ENCODE data around the gene XCR1.
"Not testable (repeated sequence)": the region's sequence is repeated elsewhere in the genome, so short reads cannot be mapped to it uniquely, and the experiment has no call there.

The XCR1 gene

DNA sequence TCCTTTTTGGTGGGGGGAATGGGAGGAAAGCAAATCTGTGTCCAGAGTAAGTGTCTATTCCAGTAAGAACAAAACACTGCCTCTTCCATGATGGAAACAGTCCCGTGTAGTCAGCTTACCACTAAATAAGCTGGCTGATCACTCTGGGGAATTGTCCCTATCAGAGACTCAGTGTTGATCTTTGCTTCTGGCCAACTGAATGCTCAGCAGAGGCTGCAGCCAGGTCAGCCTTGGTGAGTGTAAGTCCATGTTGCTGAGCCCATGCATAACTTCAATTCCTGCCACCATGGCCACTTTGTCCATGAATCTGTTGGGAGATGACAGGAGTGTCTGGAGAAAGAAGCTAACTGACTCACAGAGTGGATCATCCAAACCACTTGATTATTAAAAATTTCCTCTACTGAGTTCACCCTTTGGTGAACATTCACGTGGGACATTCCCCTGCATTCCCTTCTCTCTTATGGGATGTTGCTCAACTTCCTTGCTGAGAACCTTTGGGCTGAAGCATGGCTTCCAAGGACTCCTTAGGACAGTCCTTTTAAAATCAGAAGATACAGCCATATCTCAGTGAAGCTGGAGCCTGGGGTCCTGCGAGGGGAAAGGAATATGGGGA is 33.9 kb upstream of the XCR1 start:
- TF ChIP-seq CTCF (IDR thresholded peaks at IDR 0.05) = no peak
- Mint-ChIP-seq H3K9me3 (no peaks in the 10 kb centered on the region), H3K27ac (no peak overlapping the region), H3K4me1 (peaks cover 3% of the 10 kb centered on the region), H3K27me3 (ENCODE audit: low read depth, poor library complexity) (peaks cover 19% of the 10 kb centered on the region), H3K4me3 (no peak overlapping the region), H3K36me3 (ENCODE audit: low read depth) (no peaks in the 10 kb centered on the region)
- DNase-seq = no peak

GRCh38 chr3:46060551-46060950 is 33.3 kb upstream of the XCR1 start:
- Mint-ChIP-seq H3K4me1 (peaks cover under 1% of the 10 kb centered on the region), H3K27me3 (ENCODE audit: low read depth, poor library complexity) (peaks cover 26% of the 10 kb centered on the region), H3K9me3 (no peaks in the 10 kb centered on the region), H3K4me3 (no peak overlapping the region), H3K27ac (no peak overlapping the region), H3K36me3 (ENCODE audit: low read depth) (no peaks in the 10 kb centered on the region)
- TF ChIP-seq CTCF (IDR thresholded peaks at IDR 0.05) = no peak
- DNase-seq = no peak

DNA sequence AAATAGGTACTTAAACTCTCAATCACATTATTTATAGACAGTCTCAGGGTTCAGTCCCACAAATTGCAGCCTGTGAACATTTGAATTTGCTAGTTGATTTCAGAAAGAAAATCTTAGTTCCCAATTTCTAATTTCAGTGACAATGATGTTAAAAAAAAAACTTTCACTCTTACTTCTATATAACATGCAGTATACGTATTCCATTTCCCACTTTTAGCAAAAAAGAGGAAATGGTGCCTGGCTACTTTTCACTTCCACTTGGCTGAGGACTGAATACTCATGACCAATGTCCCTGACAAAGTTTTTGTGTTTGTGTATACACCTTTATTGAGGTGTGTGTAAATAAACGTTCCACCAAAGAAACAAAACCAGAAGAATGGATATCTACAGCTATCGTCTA is 32.1 kb upstream of the XCR1 start:
- Mint-ChIP-seq H3K9me3 (no peaks in the 10 kb centered on the region), H3K36me3 (ENCODE audit: low read depth) (no peaks in the 10 kb centered on the region), H3K4me3 (no peak overlapping the region), H3K27ac (no peak overlapping the region), H3K4me1 (no peaks in the 10 kb centered on the region), H3K27me3 (ENCODE audit: low read depth, poor library complexity) (peaks cover 34% of the 10 kb centered on the region)
- no peak for TF ChIP-seq CTCF (IDR thresholded peaks at IDR 0.05)
- DNase-seq = no peak

DNA sequence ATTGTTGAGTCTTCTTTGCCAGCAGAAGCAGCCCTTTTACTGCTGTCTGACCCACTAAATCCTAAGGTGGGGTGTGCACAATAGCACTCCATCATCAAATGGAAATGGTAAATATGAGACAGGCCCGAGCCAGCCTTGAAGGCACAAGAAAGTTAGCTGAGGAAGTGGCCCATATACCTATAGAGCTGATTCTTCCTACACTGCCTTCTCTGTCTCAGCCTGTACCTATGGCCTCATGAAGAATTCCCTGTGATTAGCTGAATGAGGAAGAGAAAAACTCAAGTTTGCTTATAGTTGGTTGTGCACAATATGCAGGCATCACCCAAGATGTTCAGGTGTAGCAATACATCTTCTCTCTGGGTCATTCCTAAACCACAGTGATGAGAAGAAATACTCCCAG is 31.7 kb upstream of the XCR1 start:
- H3K9me3 Mint-ChIP-seq = no peaks in the 10 kb centered on the region
- no peak overlapping the region for H3K27ac Mint-ChIP-seq
- no peaks in the 10 kb centered on the region for H3K36me3 Mint-ChIP-seq (ENCODE audit: low read depth)
- H3K4me3 Mint-ChIP-seq = no peak overlapping the region
- peaks cover 36% of the 10 kb centered on the region for H3K27me3 Mint-ChIP-seq (ENCODE audit: low read depth, poor library complexity)
- H3K4me1 Mint-ChIP-seq = no peaks in the 10 kb centered on the region
- TF ChIP-seq CTCF (IDR thresholded peaks at IDR 0.05) = no peak
- no peak for DNase-seq

GRCh38 chr3:46057716-46058115 is 30.4 kb upstream of the XCR1 start:
- no peak for TF ChIP-seq CTCF (IDR thresholded peaks at IDR 0.05)
- Mint-ChIP-seq H3K9me3 (no peaks in the 10 kb centered on the region), H3K36me3 (ENCODE audit: low read depth) (no peaks in the 10 kb centered on the region), H3K27ac (no peak overlapping the region), H3K4me3 (no peak overlapping the region), H3K4me1 (no peaks in the 10 kb centered on the region), H3K27me3 (ENCODE audit: low read depth, poor library complexity) (peaks cover 29% of the 10 kb centered on the region)
- no peak for DNase-seq

- Mint-ChIP-seq H3K4me1 (no peaks in the 10 kb centered on the region), H3K27ac (no peak overlapping the region), H3K27me3 (ENCODE audit: low read depth, poor library complexity) (peaks cover 29% of the 10 kb centered on the region), H3K36me3 (ENCODE audit: low read depth) (no peaks in the 10 kb centered on the region), H3K4me3 (no peak overlapping the region), H3K9me3 (no peaks in the 10 kb centered on the region)
- no peak for DNase-seq
- TF ChIP-seq CTCF (IDR thresholded peaks at IDR 0.05) = no peak
Observed at GRCh38 chr3:46056686-46057085, 29.4 kb upstream of the XCR1 start.

GRCh38 chr3:46053761-46054515 is 26.7 kb upstream of the XCR1 start:
- not testable (repeated sequence) for DNase-seq; H3K9me3 Mint-ChIP-seq; H3K36me3 Mint-ChIP-seq (ENCODE audit: low read depth); H3K27ac Mint-ChIP-seq; H3K4me3 Mint-ChIP-seq
- H3K27me3 Mint-ChIP-seq (ENCODE audit: low read depth, poor library complexity) = peaks cover 23% of the 10 kb centered on the region
- peaks cover 16% of the 10 kb centered on the region for H3K4me1 Mint-ChIP-seq

DNA sequence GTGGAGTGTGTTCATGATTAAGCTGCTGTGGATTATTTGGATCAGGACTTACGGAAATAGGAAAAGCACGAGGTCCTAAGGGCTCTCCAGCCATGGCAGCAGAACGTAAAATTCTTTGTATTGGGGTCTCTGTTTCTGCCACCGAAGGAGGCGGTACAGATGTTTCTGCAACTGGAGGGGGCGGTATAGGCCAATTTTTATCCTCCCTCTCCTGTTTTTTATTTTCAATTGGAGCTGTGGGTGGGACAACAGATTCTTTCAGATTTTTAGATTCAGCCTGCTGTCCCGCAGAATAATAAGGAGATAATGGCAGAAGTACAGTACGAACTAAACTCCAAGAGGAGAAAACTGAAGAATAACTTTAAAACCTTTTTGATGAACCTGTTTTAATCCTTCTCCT is 26.0 kb upstream of the XCR1 start:
- not testable (repeated sequence) for DNase-seq; H3K9me3 Mint-ChIP-seq; H3K27ac Mint-ChIP-seq; H3K36me3 Mint-ChIP-seq (ENCODE audit: low read depth); H3K4me3 Mint-ChIP-seq
- Mint-ChIP-seq H3K4me1 (peaks cover 16% of the 10 kb centered on the region), H3K27me3 (ENCODE audit: low read depth, poor library complexity) (peaks cover 19% of the 10 kb centered on the region)
